Brain microvascular endothelial cell (primary cell): ENCODE results near the gene SCN10A.

Experiments
- DNase-seq: peaks from one replicate; pipeline ENCODE4 v3.0.0-alpha.2; 2020
- H3K27ac ChIP-seq: fragments of 250-450 bp; sonication (Bioruptor Pico); 2 replicates; pipeline ENCODE4 v1.5.1; 2020; ENCODE audit warnings: mild to moderate bottlenecking, moderate library complexity
- H3K27me3 ChIP-seq: fragments of 250-450 bp; sonication (Bioruptor Pico); replicated peaks from 2 replicates; pipeline ENCODE4 v1.5.1; 2020; ENCODE audit warnings: mild to moderate bottlenecking
- H3K36me3 ChIP-seq: fragments of 250-450 bp; sonication (Bioruptor Pico); replicated peaks from 2 replicates; pipeline ENCODE4 v1.5.1; 2020; ENCODE audit warnings: mild to moderate bottlenecking
- H3K4me3 ChIP-seq: 2 replicates; pipeline ENCODE4 v1.5.1; 2011; ENCODE audit warnings: low read depth, mild to moderate bottlenecking, control low read depth, low read length, moderate library complexity
- CTCF ChIP-seq: IDR thresholded peaks from 2 replicates; pipeline ENCODE4 v1.5.1; 2011; ENCODE audit warnings: low read depth, mild to moderate bottlenecking, moderate library complexity, low read length, control low read depth, inconsistent platforms; ENCODE audit errors: missing control alignments
- in situ Hi-C: cut with HindIII; loops from 2 replicates; pipeline ENCODE4 v1.10.0; 2017; ENCODE audit warnings: low sequenced_read_pairs, low pct_ligation_motif_present

The SCN10A gene

GRCh38 chr3:38651153-38651789 lies 164.7 kb downstream of the SCN10A start:
- no peak overlapping the region for H3K27ac ChIP-seq
- peak; percentile 100 for TF ChIP-seq CTCF
- H3K36me3 ChIP-seq = no peaks in the 10 kb centered on the region
- H3K4me3 ChIP-seq = no peak overlapping the region
- DNase-seq = peak; percentile 47
- H3K27me3 ChIP-seq = peaks cover 7% of the 10 kb centered on the region
- in situ Hi-C loops = no loop called here

- TF ChIP-seq CTCF = no peak
- in situ Hi-C loops = no loop called here
- Histone ChIP-seq H3K36me3 (no peaks in the 10 kb centered on the region), H3K27me3 (peaks cover 7% of the 10 kb centered on the region), H3K27ac (no peak overlapping the region), H3K4me3 (peak overlapping the region; percentile 45)
- DNase-seq = no peak
These were observed 165.6 kb downstream of the SCN10A start for GRCh38 chr3:38650248-38650951.

GRCh38 chr3:38649500-38650247 lies 166.3 kb downstream of the SCN10A start, which contains the start of gene SCN5A:
Gene SCN5A (minus strand): TSS chr3:38649687. CDS start chr3:38633307, 16,380 bp downstream.
- TF ChIP-seq CTCF = no peak
- no peak for DNase-seq
- no peaks in the 10 kb centered on the region for H3K36me3 ChIP-seq
- peak within 1 kb of the TSS; percentile 47 for H3K4me3 ChIP-seq
- peaks cover 7% of the 10 kb centered on the region for H3K27me3 ChIP-seq
- H3K27ac ChIP-seq = no peak within 1 kb of the TSS
- in situ Hi-C loops = no loop called here

- no peaks in the 10 kb centered on the region for H3K36me3 ChIP-seq
- H3K27ac ChIP-seq = no peak overlapping the region
- peaks cover 7% of the 10 kb centered on the region for H3K27me3 ChIP-seq
- DNase-seq = no peak
- no peak for TF ChIP-seq CTCF
- in situ Hi-C loops = no loop called here
- peak overlapping the region; percentile 47 for H3K4me3 ChIP-seq
These were observed 167.1 kb downstream of the SCN10A start for GRCh38 chr3:38648659-38649499.

GRCh38 chr3:38648024-38648658 lies 167.9 kb downstream of the SCN10A start:
- TF ChIP-seq CTCF = no peak
- no peak for DNase-seq
- H3K27me3 ChIP-seq = peaks cover 7% of the 10 kb centered on the region
- H3K36me3 ChIP-seq = no peaks in the 10 kb centered on the region
- H3K4me3 ChIP-seq = no peak overlapping the region
- in situ Hi-C loops = no loop called here
- H3K27ac ChIP-seq = no peak overlapping the region
